GM23248 (cell line): ENCODE results near the gene TMPRSS3.

Experiments
- EZH2 ChIP-seq: fragments of 200-600 bp; sonication (generic); IDR thresholded peaks from 2 replicates; pipeline ENCODE4 v1.6.1; 2018; ENCODE audit warnings: antibody characterized with exemption, mild to moderate bottlenecking; ENCODE audit not compliant: insufficient read depth, poor library complexity, severe bottlenecking
- EZH2phosphoT487 ChIP-seq: fragments of 200-600 bp; sonication (generic); IDR thresholded peaks from 2 replicates; pipeline ENCODE4 v1.6.1; 2018; ENCODE audit warnings: antibody characterized with exemption, moderate library complexity, mild to moderate bottlenecking, low read depth; ENCODE audit not compliant: insufficient read depth

- no peak for TF ChIP-seq EZH2
- no peak for TF ChIP-seq EZH2phosphoT487
These were observed 57.8 kb downstream of the TMPRSS3 start for GRCh38 chr21:42337830-42338728.
